Measurements from ENCODE around the gene CSNK1E. TPM values are rescaled to one million over a fixed set of nuclear protein-coding genes. Genes with fewer than 3 reads are reported as not detected.
"Not testable (repeated sequence)": the region's sequence is repeated elsewhere in the genome, so short reads cannot be mapped to it uniquely, and the experiment has no call there.

CSNK1E gene
- total and polyA plus RNA-seq, 9 of the 15 experiments (the other 6 are each of a cell fraction or from before 2014, with no cell fraction given): 2.7 to 70.0 (median 41.3) TPM

DNA sequence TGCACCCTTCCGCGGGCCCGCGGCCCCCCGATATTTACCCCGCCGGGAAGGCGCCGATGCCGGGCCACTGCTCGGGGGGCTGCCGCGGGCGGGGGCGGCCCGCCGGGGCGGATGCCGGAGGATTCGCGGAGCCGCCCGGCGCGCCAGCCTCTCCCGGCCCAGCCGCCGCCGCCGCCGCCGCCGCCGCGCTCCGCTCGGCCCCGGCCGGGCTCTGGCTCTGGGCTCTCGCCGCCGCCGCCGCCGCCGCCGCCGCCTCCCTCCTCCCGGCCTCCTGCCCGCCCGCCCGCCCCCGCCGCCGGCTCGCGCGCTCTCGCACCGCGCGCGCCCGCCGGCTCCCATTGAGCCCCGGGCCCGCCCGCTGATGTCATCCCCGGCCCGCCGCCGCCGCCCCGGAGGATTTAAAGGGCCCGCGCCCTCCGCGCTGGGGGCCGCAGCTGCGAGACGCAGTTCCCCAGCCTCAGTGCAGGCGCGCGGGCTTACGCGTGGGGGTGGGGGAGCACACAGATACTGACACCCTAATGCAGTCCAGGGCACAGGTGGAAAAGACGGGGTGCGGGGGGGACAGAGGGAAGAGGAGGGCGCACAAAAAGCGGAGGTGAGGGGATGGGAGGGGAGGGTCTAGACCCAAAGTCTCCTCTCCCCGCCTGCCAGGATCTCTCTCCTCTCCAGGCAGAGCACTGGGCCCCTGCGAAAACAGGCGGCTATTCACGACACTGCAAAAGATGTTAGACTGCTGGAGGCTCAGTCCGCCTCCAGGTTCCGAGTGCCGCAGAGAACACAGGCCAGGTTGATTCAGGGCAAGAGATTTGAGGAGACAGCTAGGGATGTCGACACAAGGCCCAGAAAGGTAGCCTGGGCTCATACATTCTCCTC lies at the start of gene CSNK1E (continued):
- TF ChIP-seq SIN3B (IDR thresholded peaks at IDR 0.05; ENCODE audit: low read depth) (no peak), CREBBP (IDR thresholded peaks at IDR 0.05; ENCODE audit: low read depth, low read length) (no peak), ZNF586 (CRISPR knock-in tag; conservative IDR thresholded peaks at IDR 0.05) (no peak), CHD2 (IDR thresholded peaks at IDR 0.05; ENCODE audit: low read depth, low read length) (no peak), SMAD4 (CRISPR knock-in tag; conservative IDR thresholded peaks at IDR 0.05) (peak; percentile 7; the same call in 1 of the 2 replicates), TAF15 (IDR thresholded peaks at IDR 0.05; ENCODE audit: low read depth, low read length) (no peak), MAZ (CRISPR knock-in tag; conservative IDR thresholded peaks at IDR 0.05 in 1 of 2, IDR thresholded peaks at IDR 0.05 in 1 of 2) (peak in 1 of 2 experiments; percentile 50; a peak in 2 of 4 replicates)
- TF ChIP-seq, protein P1, sequence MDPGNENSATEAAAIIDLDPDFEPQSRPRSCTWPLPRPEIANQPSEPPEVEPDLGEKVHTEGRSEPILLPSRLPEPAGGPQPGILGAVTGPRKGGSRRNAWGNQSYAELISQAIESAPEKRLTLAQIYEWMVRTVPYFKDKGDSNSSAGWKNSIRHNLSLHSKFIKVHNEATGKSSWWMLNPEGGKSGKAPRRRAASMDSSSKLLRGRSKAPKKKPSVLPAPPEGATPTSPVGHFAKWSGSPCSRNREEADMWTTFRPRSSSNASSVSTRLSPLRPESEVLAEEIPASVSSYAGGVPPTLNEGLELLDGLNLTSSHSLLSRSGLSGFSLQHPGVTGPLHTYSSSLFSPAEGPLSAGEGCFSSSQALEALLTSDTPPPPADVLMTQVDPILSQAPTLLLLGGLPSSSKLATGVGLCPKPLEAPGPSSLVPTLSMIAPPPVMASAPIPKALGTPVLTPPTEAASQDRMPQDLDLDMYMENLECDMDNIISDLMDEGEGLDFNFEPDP (CRISPR knock-in tag; IDR thresholded peaks at IDR 0.05): no peak
- TF ChIP-seq, protein P2, sequence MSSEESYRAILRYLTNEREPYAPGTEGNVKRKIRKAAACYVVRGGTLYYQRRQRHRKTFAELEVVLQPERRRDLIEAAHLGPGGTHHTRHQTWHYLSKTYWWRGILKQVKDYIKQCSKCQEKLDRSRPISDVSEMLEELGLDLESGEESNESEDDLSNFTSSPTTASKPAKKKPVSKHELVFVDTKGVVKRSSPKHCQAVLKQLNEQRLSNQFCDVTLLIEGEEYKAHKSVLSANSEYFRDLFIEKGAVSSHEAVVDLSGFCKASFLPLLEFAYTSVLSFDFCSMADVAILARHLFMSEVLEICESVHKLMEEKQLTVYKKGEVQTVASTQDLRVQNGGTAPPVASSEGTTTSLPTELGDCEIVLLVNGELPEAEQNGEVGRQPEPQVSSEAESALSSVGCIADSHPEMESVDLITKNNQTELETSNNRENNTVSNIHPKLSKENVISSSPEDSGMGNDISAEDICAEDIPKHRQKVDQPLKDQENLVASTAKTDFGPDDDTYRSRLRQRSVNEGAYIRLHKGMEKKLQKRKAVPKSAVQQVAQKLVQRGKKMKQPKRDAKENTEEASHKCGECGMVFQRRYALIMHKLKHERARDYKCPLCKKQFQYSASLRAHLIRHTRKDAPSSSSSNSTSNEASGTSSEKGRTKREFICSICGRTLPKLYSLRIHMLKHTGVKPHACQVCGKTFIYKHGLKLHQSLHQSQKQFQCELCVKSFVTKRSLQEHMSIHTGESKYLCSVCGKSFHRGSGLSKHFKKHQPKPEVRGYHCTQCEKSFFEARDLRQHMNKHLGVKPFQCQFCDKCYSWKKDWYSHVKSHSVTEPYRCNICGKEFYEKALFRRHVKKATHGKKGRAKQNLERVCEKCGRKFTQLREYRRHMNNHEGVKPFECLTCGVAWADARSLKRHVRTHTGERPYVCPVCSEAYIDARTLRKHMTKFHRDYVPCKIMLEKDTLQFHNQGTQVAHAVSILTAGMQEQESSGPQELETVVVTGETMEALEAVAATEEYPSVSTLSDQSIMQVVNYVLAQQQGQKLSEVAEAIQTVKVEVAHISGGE (CRISPR knock-in tag; IDR thresholded peaks at IDR 0.05): peak in 1 of 3 experiments; percentile 50; a peak in 1 of 6 replicates
- TF ChIP-seq, protein P3, sequence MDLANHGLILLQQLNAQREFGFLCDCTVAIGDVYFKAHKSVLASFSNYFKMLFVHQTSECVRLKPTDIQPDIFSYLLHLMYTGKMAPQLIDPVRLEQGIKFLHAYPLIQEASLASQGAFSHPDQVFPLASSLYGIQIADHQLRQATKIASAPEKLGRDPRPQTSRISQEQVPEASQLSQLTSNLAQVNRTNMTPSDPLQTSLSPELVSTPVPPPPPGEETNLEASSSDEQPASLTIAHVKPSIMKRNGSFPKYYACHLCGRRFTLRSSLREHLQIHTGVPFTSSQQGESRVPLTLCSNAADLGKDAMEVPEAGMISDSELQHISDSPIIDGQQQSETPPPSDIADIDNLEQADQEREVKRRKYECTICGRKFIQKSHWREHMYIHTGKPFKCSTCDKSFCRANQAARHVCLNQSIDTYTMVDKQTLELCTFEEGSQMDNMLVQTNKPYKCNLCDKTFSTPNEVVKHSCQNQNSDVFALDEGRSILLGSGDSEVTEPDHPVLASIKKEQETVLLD (IDR thresholded peaks at IDR 0.05): 0 out of 2 replicates have a peak, but pooled peaks have one; percentile 64

DNA sequence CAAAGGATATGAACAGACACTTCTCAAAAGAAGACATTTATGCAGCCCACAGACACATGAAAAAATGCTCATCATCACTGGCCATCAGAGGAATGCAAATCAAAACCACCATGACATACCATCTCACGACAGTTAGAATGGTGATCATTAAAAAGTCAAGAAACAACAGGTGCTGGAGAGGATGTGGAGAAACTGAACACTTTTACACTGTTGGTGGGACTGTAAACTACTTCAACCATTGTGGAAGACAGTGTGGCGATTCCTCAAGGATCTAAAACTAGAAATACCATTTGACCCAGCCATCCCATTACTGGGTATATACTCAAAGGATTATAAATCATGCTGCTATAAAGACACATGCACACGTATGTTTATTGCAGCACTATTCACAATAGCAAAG lies 48.6 kb upstream of the CSNK1E start:
- H3K4me3 ChIP-seq; in situ Hi-C loops (cut with MboI); FAIRE-seq; intact Hi-C loops (cut with micrococcal nuclease); H3K9me1 ChIP-seq (ENCODE audit: control insufficient read depth, insufficient read depth, low read length); POLR2A ChIA-PET; H4K20me1 ChIP-seq (replicated peaks; ENCODE audit: control insufficient read depth, insufficient read depth, low read length); H3K36me3 ChIP-seq (ENCODE audit: control insufficient read depth, insufficient read depth, low read length); H3K4me2 ChIP-seq (ENCODE audit: insufficient read depth, low read length); BruUV-seq (replicated peaks); H3K9me3 ChIP-seq (replicated peaks; ENCODE audit: control insufficient read depth, insufficient read depth, low read depth, low read length); H3K4me1 ChIP-seq (replicated peaks in 1 of 2; ENCODE audit: control insufficient read depth in 2 of 2, insufficient read depth in 2 of 2, low read length in 2 of 2); CTCF ChIA-PET (ENCODE audit: low intra/inter-chr PET ratio); ATAC-seq; DNase-seq (ENCODE audit: extremely low read depth in 1 of 4, low spot score in 3 of 4); H3K9ac ChIP-seq (ENCODE audit: insufficient read depth in 1 of 2, low read depth in 2 of 2, low read length in 2 of 2); H3K79me2 ChIP-seq (ENCODE audit: control insufficient read depth, insufficient read depth, low read length); H3K27me3 ChIP-seq (ENCODE audit: control insufficient read depth in 2 of 2, insufficient read depth in 2 of 2, low read length in 2 of 2); H2AFZ ChIP-seq (ENCODE audit: low read depth, low read length); H3K27ac ChIP-seq (ENCODE audit: extremely low read depth, low read depth, low read length): not testable (repeated sequence)
- WGBS (ENCODE audit: insufficient coverage, low coverage, missing lambda C conversion rate): 75% methylated on average over 1 of the region's 3 CpGs
